Muscle layer of colon (tissue), 2 donors: ENCODE measurements around the gene GPC5.

Experiments
- H3K27ac ChIP-seq: one replicate; pipeline ENCODE4 v1.7.0; 2013; ENCODE audit warnings: low read depth, mild to moderate bottlenecking, low read length, moderate library complexity
- H3K27me3 ChIP-seq, 2 donors: one replicate each; pipeline ENCODE4 v1.7.0; 2013; ENCODE audit warnings: low read length in 2 of 2, mild to moderate bottlenecking in 2 of 2; ENCODE audit not compliant: insufficient read depth in 2 of 2, control insufficient read depth in 1 of 2
- H3K36me3 ChIP-seq: one replicate; pipeline ENCODE4 v1.7.0; 2013; ENCODE audit warnings: mild to moderate bottlenecking, low read length; ENCODE audit not compliant: insufficient read depth
- H3K4me1 ChIP-seq: one replicate; pipeline ENCODE4 v1.7.0; 2013; ENCODE audit warnings: mild to moderate bottlenecking, low read length; ENCODE audit not compliant: insufficient read depth
- H3K4me3 ChIP-seq, 2 donors: one replicate each; pipeline ENCODE4 v1.7.0; 2013; ENCODE audit warnings: low read length in 2 of 2, low read depth in 1 of 2, mild to moderate bottlenecking in 1 of 2, moderate library complexity in 1 of 2
- H3K9ac ChIP-seq: one replicate; pipeline ENCODE4 v1.7.0; 2013; ENCODE audit warnings: low read length
- H3K9me3 ChIP-seq: one replicate; pipeline ENCODE4 v1.7.0; 2013; ENCODE audit warnings: mild to moderate bottlenecking, low read length
- donor health status: abdominal sarcoma.
- donor health status: Adenocarcinoma of cecum.

GPC5 gene

DNA sequence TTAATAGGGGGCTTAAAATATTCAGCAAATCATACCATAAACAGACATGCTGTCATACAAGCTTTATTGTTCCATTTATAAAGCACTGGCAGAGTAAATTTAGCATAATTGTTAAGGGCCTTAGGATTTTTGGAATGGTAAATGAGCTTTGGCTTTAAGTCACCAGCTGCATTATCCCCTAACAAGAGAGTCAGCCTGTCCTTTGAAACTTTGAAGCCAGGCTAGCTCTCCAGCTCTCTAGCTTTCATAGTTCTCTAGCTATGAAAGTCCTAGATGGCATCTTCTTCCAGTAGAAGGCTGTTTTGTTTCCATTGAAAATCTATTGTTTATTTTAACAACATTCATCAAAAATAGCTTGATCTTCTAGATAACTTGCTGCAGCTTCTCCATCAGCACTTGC, 1407.3 kb downstream of the GPC5 start:
- no peak overlapping the region for H3K27ac ChIP-seq
- H3K36me3 ChIP-seq = no peaks in the 10 kb centered on the region
- no peak overlapping the region for H3K9ac ChIP-seq
- H3K4me3 ChIP-seq = peak overlapping the region in 1 of 2 donors; percentile 36
- H3K9me3 ChIP-seq = no peaks in the 10 kb centered on the region
- H3K27me3 ChIP-seq = no peaks in the 10 kb centered on the region
- no peaks in the 10 kb centered on the region for H3K4me1 ChIP-seq

DNA sequence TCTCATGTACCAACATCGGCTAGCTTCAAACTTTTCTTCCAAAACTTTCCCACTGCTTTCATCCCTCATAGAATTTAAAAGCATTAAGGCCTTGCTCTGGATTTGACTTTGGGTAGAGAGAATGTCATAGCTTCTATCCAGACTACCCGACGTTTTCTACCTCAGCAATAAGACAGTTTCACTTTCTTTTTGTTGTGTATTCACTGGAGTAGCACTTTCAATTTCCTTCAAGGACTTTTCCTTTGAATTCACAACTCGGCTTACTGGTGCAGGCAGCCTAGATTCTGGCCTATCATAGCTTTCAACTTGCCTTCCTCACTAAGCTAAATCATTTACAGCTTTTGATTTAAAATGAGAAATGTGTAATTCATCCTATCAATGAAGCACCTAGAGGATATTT, 1407.8 kb downstream of the GPC5 start:
- H3K36me3 ChIP-seq = no peaks in the 10 kb centered on the region
- H3K27me3 ChIP-seq = no peaks in the 10 kb centered on the region
- H3K4me1 ChIP-seq = no peaks in the 10 kb centered on the region
- H3K9me3 ChIP-seq = no peaks in the 10 kb centered on the region
- H3K27ac ChIP-seq = no peak overlapping the region
- no peak overlapping the region for H3K9ac ChIP-seq
- peak overlapping the region in 1 of 2 donors; percentile 36 for H3K4me3 ChIP-seq

- Histone ChIP-seq H3K27ac (no peak overlapping the region), H3K9ac (no peak overlapping the region), H3K27me3 (no peaks in the 10 kb centered on the region), H3K4me1 (no peaks in the 10 kb centered on the region), H3K4me3 (no peak overlapping the region), H3K36me3 (no peaks in the 10 kb centered on the region), H3K9me3 (no peaks in the 10 kb centered on the region)
These were observed 1408.9 kb downstream of the GPC5 start for GRCh38 chr13:92807353-92807752.

GRCh38 chr13:92807966-92808365, 1409.5 kb downstream of the GPC5 start:
- no peak overlapping the region for H3K4me3 ChIP-seq
- no peaks in the 10 kb centered on the region for H3K9me3 ChIP-seq

DNA sequence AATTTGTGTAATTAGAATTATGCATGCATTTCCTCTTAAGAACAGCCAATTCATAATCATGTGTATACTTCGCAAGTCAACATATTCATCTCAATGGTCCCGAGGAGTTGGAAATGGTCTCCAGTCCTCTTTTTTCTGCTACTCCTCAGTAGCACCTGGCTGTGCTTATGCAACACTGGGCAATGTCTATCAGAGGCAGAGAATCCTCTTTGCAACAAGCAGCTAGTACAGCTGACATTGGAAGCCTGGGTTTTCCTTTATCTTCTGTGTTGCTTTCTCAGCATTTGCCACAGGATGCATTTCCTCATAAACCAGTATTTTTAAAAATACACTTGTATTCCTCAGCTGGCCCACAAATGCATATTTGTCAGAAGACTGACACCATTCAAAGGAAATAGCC, 1422.9 kb downstream of the GPC5 start:
- Histone ChIP-seq H3K27me3 (no peaks in the 10 kb centered on the region), H3K27ac (no peak overlapping the region), H3K9me3 (no peaks in the 10 kb centered on the region), H3K36me3 (no peaks in the 10 kb centered on the region), H3K4me3 (no peak overlapping the region), H3K9ac (no peak overlapping the region), H3K4me1 (no peaks in the 10 kb centered on the region)

More at GRCh38 chr13:92807966-92808365, 1409.5 kb downstream of the GPC5 start:
- Histone ChIP-seq H3K27ac (no peak overlapping the region), H3K36me3 (no peaks in the 10 kb centered on the region), H3K9ac (no peak overlapping the region), H3K27me3 (no peaks in the 10 kb centered on the region), H3K4me1 (no peaks in the 10 kb centered on the region)

DNA sequence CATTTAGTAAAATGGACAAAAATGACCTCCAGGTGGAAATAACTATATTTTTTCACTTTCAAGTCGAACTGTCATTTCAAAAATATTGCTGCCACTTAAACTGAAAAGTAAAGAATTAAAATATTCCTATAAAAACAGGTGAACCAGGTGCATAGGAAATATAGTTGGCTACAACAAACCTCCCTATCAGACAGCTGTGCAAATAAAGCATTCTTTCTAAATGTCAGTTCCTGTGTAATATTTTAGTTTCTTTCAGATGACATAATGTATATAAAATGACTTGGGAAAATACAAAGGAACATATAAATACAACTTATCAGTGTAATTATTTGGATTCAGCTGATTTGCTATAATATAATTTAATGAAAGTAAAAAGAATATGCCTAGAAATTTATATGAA, 1424.6 kb downstream of the GPC5 start:
- no peaks in the 10 kb centered on the region for H3K4me1 ChIP-seq
- no peak overlapping the region for H3K9ac ChIP-seq
- no peak overlapping the region for H3K4me3 ChIP-seq
- H3K9me3 ChIP-seq = no peaks in the 10 kb centered on the region
- no peak overlapping the region for H3K27ac ChIP-seq
- H3K36me3 ChIP-seq = no peaks in the 10 kb centered on the region
- H3K27me3 ChIP-seq = no peaks in the 10 kb centered on the region

GRCh38 chr13:92825938-92826596, 1427.6 kb downstream of the GPC5 start:
- H3K4me1 ChIP-seq = no peaks in the 10 kb centered on the region
- H3K27ac ChIP-seq = no peak overlapping the region
- H3K4me3 ChIP-seq = no peak overlapping the region
- no peaks in the 10 kb centered on the region for H3K36me3 ChIP-seq
- H3K9me3 ChIP-seq = no peaks in the 10 kb centered on the region
- no peak overlapping the region for H3K9ac ChIP-seq
- no peaks in the 10 kb centered on the region for H3K27me3 ChIP-seq

DNA sequence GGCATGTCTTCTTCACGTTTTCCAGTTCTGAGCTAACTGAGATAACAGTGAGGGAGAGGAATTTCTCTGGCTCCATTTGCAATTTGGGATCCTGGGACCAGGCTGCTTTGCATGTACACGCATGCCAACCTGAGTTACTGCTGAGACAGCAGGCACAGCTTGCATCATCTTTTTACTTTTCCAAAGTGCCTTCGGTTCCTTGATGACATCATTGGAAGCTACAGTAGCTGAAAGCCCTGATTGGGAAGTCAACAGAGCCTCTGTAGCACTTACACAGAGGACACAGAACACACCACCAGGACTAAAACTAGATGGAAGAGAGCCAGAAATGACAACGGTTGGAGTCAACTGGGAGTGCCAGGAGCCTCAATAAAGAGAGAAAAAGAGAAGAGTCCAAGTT, 1429.1 kb downstream of the GPC5 start:
- no peak overlapping the region for H3K27ac ChIP-seq
- no peak overlapping the region for H3K9ac ChIP-seq
- no peak overlapping the region for H3K4me3 ChIP-seq
- no peaks in the 10 kb centered on the region for H3K27me3 ChIP-seq
- H3K4me1 ChIP-seq = no peaks in the 10 kb centered on the region
- H3K36me3 ChIP-seq = no peaks in the 10 kb centered on the region
- no peaks in the 10 kb centered on the region for H3K9me3 ChIP-seq

DNA sequence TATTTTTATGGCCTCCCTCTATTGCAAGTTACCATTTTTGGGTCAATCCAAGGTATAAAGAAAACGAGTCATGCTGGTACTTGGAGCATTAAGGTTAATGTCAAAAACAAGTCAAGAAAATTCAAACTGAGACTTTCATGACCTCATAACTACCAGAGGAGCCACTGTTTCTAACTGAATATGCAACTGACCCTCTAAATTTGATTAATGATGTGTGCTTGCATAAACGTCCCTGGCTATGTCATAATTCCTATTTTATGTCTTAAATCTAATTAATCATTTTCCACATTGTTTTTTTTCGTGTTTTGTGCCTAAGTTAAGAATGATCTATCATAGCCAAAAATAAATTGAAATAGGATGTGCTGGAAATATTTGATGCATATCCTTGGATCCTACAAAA, 1431.5 kb downstream of the GPC5 start:
- no peaks in the 10 kb centered on the region for H3K36me3 ChIP-seq
- H3K9me3 ChIP-seq = no peaks in the 10 kb centered on the region
- no peaks in the 10 kb centered on the region for H3K27me3 ChIP-seq
- H3K9ac ChIP-seq = no peak overlapping the region
- H3K4me1 ChIP-seq = no peaks in the 10 kb centered on the region
- no peak overlapping the region for H3K4me3 ChIP-seq
- no peak overlapping the region for H3K27ac ChIP-seq

DNA sequence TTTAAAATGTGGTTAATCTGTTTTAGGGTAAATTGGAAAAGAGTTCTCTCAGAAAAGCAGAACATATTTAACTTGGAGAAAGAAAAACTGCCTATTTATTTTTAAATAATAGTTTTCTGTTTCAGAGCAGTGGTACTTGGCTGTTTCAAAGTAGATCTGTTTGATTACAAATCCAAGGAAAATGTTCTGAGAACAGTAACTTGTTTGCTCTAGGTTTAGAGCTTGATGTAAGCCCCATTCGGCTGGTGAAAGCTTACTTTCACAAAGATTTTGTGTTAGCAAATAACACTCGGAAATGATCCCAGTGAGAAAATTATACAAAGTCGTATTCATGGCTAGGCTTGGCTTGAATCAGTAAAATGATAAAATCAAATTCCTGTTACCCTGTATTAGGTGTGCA, 1432.4 kb downstream of the GPC5 start:
- H3K4me3 ChIP-seq = no peak overlapping the region
- H3K9ac ChIP-seq = no peak overlapping the region
- no peaks in the 10 kb centered on the region for H3K9me3 ChIP-seq
- H3K4me1 ChIP-seq = no peaks in the 10 kb centered on the region
- no peak overlapping the region for H3K27ac ChIP-seq
- H3K36me3 ChIP-seq = no peaks in the 10 kb centered on the region
- H3K27me3 ChIP-seq = no peaks in the 10 kb centered on the region

GRCh38 chr13:92833071-92833470, 1434.7 kb downstream of the GPC5 start:
- Histone ChIP-seq H3K9me3 (no peaks in the 10 kb centered on the region), H3K36me3 (no peaks in the 10 kb centered on the region), H3K9ac (no peak overlapping the region), H3K27ac (no peak overlapping the region), H3K27me3 (no peaks in the 10 kb centered on the region), H3K4me3 (no peak overlapping the region), H3K4me1 (no peaks in the 10 kb centered on the region)

GRCh38 chr13:92836171-92836570, 1437.8 kb downstream of the GPC5 start:
- H3K36me3 ChIP-seq = no peaks in the 10 kb centered on the region
- H3K27ac ChIP-seq = no peak overlapping the region
- H3K9me3 ChIP-seq = no peaks in the 10 kb centered on the region
- no peak overlapping the region for H3K9ac ChIP-seq
- no peaks in the 10 kb centered on the region for H3K4me1 ChIP-seq
- H3K4me3 ChIP-seq = no peak overlapping the region
- H3K27me3 ChIP-seq = no peaks in the 10 kb centered on the region
